HepG2 (cell line): Measurements from ENCODE around the gene AKAP6. TPM values are rescaled to one million over a fixed set of nuclear protein-coding genes. Genes with fewer than 3 reads are reported as not detected.

Experiments
- ATAC-seq: fragments of 200-7000 bp; cut with Tn5 transposase; 3 replicates; pipeline ENCODE4 v1.9.1; 2020; ENCODE audit warnings: mild to moderate bottlenecking, moderate library complexity
- BruUV-seq: library from RNA; stranded (reverse); fragments of 400-500 nt; replicated peaks from 2 replicates; lab custom pipeline; 2021; lab: Mats Ljungman, UMichigan
- CTCF ChIA-PET: fragments of 300-600 bp; formaldehyde crosslinking; extraction: SDS; loops from one replicate; lab custom pipeline; 2021; ENCODE audit warnings: low total read pairs, inconsistent platforms, low intra/inter-chr PET ratio; lab: Yijun Ruan, JAX
- POLR2A ChIA-PET: fragments of 350-600 bp; sonication (Branson Sonifier 250); formaldehyde crosslinking; loops from one replicate; lab custom pipeline; 2020; ENCODE audit warnings: antibody characterized with exemption, inconsistent platforms; lab: Yijun Ruan, JAX
- DNase-seq: peaks from one replicate; pipeline ENCODE4 v3.0.0-alpha.2; 2015; ENCODE audit warnings: low spot score
- FAIRE-seq: peaks from 3 replicates; lab custom pipeline; 2011; peaks lifted over from hg19 to GRCh38; lab: Jason Lieb, UNC
- H2AFZ ChIP-seq: one replicate; pipeline ENCODE4 v1.6.1; 2011; ENCODE audit warnings: low read length, inconsistent platforms
- H3K27ac ChIP-seq: fragments of 300-600 bp; 3 replicates; pipeline ENCODE4 v1.8.0; 2011; ENCODE audit warnings: mixed run types, mild to moderate bottlenecking, mixed read lengths, low read length, inconsistent platforms; ENCODE audit not compliant: insufficient read depth; ENCODE audit errors: extremely low read length
- H3K27me3 ChIP-seq, 2 experiments: fragments of 200-600 bp in 1 of 2; 2 replicates in 1 of 2; 3 replicates in 1 of 2; pipeline versions ENCODE4 v1.6.0 to v1.8.0; 2011; ENCODE audit warnings: low read length in 2 of 2, mild to moderate bottlenecking in 2 of 2, moderate library complexity in 2 of 2, inconsistent platforms in 1 of 2; ENCODE audit not compliant: insufficient read depth in 2 of 2, control insufficient read depth in 1 of 2
- H3K36me3 ChIP-seq, 2 experiments: fragments of 200-600 bp in 1 of 2; replicated peaks in 1 of 2; 2 replicates in 1 of 2; 3 replicates in 1 of 2; pipeline versions ENCODE4 v1.5.1 to v1.8.0; 2011; ENCODE audit warnings: low read length in 2 of 2, inconsistent platforms in 1 of 2; ENCODE audit not compliant: insufficient read depth in 2 of 2, control insufficient read depth in 1 of 2
- H3K4me1 ChIP-seq: 2 replicates; pipeline ENCODE4 v1.5.1; 2012; ENCODE audit warnings: low read length, inconsistent platforms; ENCODE audit not compliant: insufficient read depth
- H3K4me2 ChIP-seq: 2 replicates; pipeline ENCODE4 v1.6.0; 2011; ENCODE audit warnings: low read depth, low read length, inconsistent platforms
- H3K4me3 ChIP-seq, 3 experiments: fragments of 200-600 bp in 1 of 3; sonication (generic), shearing (Covaris generic) in 1 of 3; replicated peaks in 1 of 3; 2 replicates each; pipeline ENCODE4 v1.5.1; 2011 to 2016; ENCODE audit warnings: low read length in 3 of 3, inconsistent platforms in 2 of 3, low read depth in 2 of 3, mild to moderate bottlenecking in 2 of 3, control low read depth in 1 of 3, mixed read lengths in 1 of 3; ENCODE audit not compliant: insufficient read depth in 1 of 3
- H3K79me2 ChIP-seq: one replicate; pipeline ENCODE4 v1.6.1; 2011; ENCODE audit warnings: low read length, inconsistent platforms; ENCODE audit not compliant: insufficient read depth
- H3K9ac ChIP-seq: 2 replicates; pipeline ENCODE4 v1.6.0; 2011; ENCODE audit warnings: mild to moderate bottlenecking, low read depth, low read length, inconsistent platforms; ENCODE audit not compliant: insufficient read depth
- H3K9me3 ChIP-seq: 2 replicates; pipeline ENCODE4 v1.5.1; 2012; ENCODE audit warnings: mild to moderate bottlenecking, low read length
- H4K20me1 ChIP-seq: 2 replicates; pipeline ENCODE4 v1.6.0; 2011; ENCODE audit warnings: inconsistent platforms, mild to moderate bottlenecking, low read length, moderate library complexity; ENCODE audit not compliant: insufficient read depth
- CENPX ChIP-seq: sonication (generic); formaldehyde crosslinking; IDR thresholded peaks from 2 replicates; pipeline ENCODE4 v1.9.0; 2021; ENCODE audit warnings: mild to moderate bottlenecking, missing genetic modification reagents, moderate library complexity
- CREM ChIP-seq, 2 experiments: sonication (generic) in 1 of 2; formaldehyde crosslinking in 1 of 2; IDR thresholded peaks; 2 replicates each; pipeline versions ENCODE4 v1.4.0 to v1.6.1; 2016 to 2020; ENCODE audit warnings: antibody characterized with exemption in 1 of 2, mild to moderate bottlenecking in 1 of 2, missing genetic modification reagents in 1 of 2
- GLMP ChIP-seq: sonication (generic); formaldehyde crosslinking; IDR thresholded peaks from 2 replicates; pipeline ENCODE4 v1.9.0; 2021; ENCODE audit warnings: missing genetic modification reagents, mild to moderate bottlenecking, borderline replicate concordance
- HBP1 ChIP-seq: IDR thresholded peaks from 2 replicates; pipeline ENCODE4 v1.6.1; 2016; ENCODE audit warnings: low read depth, control low read depth
- HIVEP1 ChIP-seq: sonication (generic); formaldehyde crosslinking; IDR thresholded peaks from 2 replicates; pipeline ENCODE4 v1.4.0; 2020; ENCODE audit warnings: mild to moderate bottlenecking, missing genetic modification reagents
- MBD4 ChIP-seq: IDR thresholded peaks from 2 replicates; pipeline ENCODE4 v1.6.1; 2012; ENCODE audit warnings: low read length, inconsistent platforms, borderline replicate concordance
- NFIB ChIP-seq: sonication (generic); formaldehyde crosslinking; IDR thresholded peaks from 2 replicates; pipeline ENCODE4 v1.9.0; 2021; ENCODE audit warnings: missing genetic modification reagents, mild to moderate bottlenecking, borderline replicate concordance
- SOX6 ChIP-seq, 2 experiments: fragments of 450-650 bp in 1 of 2; sonication (generic) in 1 of 2; formaldehyde crosslinking in 1 of 2; IDR thresholded peaks; 2 replicates each; pipeline versions ENCODE4 v1.4.0 to v1.6.1; 2017 to 2020; ENCODE audit warnings: antibody characterized with exemption in 1 of 2, mild to moderate bottlenecking in 1 of 2, missing genetic modification reagents in 1 of 2
- TRAFD1 ChIP-seq: sonication (generic); formaldehyde crosslinking; IDR thresholded peaks from 2 replicates; pipeline ENCODE4 v1.5.1; 2020; ENCODE audit warnings: missing genetic modification reagents, mild to moderate bottlenecking, borderline replicate concordance
- ZNF101 ChIP-seq: sonication (generic); formaldehyde crosslinking; IDR thresholded peaks from 2 replicates; pipeline ENCODE4 v1.4.0; 2020; ENCODE audit warnings: mild to moderate bottlenecking, low read depth, missing genetic modification reagents, borderline replicate concordance
- ZNF362 ChIP-seq: sonication (generic); formaldehyde crosslinking; IDR thresholded peaks from 2 replicates; pipeline ENCODE4 v1.4.0; 2020; ENCODE audit warnings: missing genetic modification reagents, mild to moderate bottlenecking, borderline replicate concordance
- WGBS: methylation state at CpG from one replicate; pipeline ENCODE4 v1.1.6; 2017; ENCODE audit warnings: low lambda C conversion rate; 5-methylcytosine and 5-hydroxymethylcytosine counted together
- in situ Hi-C: cut with HindIII; loops from 2 replicates; pipeline ENCODE4 v1.10.0; 2017; ENCODE audit warnings: low pct_unique_long_range_greater_than_20kb; ENCODE audit not compliant: extremely low pct_ligation_motif_present
- intact Hi-C: fragments of 100-400 bp; cut with micrococcal nuclease; formaldehyde crosslinking; loops from one replicate; pipeline ENCODE4 v1.10.0; 2022; ENCODE audit not compliant: unreplicated experiment
- polyA plus RNA-seq, 8 experiments: library from polyadenylated mRNA; depleted of rRNA in 3 of 8; stranded (reverse) in 7 of 8; unstranded in 1 of 8; fragments of >200 nt; fragmentation: Illumina TruSeq in 4 of 8; extraction: Trizol in 4 of 8; gene quantifications; 2 replicates each; pipeline versions ENCODE4 v1.2.1 to v1.2.3, GENCODE V29; 2011 to 2016; ENCODE audit warnings: low read depth in 4 of 8, missing spikeins in 1 of 8, mixed read lengths in 1 of 8; ENCODE audit not compliant: insufficient read depth in 1 of 8
- total RNA-seq, 5 experiments: library from RNA; depleted of rRNA; stranded (reverse); fragments of >200 nt; fragmentation: Illumina TruSeq; extraction: Trizol; gene quantifications; 2 replicates each; pipeline ENCODE4 v1.2.3, GENCODE V29; 2016; ENCODE audit warnings: low read depth in 1 of 5

AKAP6 gene
- total and polyA plus RNA-seq, 2 of the 13 experiments (the other 11 are each of a cell fraction or from before 2014, with no cell fraction given) = 1.4 TPM

GRCh38 chr14:32761381-32761968, 432.4 kb downstream of the AKAP6 start (continued):
- no peak for TF ChIP-seq ZNF362 (CRISPR knock-in tag)
- no peak for TF ChIP-seq MBD4
- TF ChIP-seq CENPX (CRISPR knock-in tag) = no peak
- no peak for TF ChIP-seq ZNF101 (CRISPR knock-in tag)

- no peak for DNase-seq
- ATAC-seq = no peak
- ChIA-PET POLR2A (no interaction called here), CTCF (no interaction called here)
- Histone ChIP-seq H3K27ac (no peak overlapping the region), H3K79me2 (no peaks in the 10 kb centered on the region), H3K9ac (no peak overlapping the region), H3K4me2 (no peak overlapping the region), H2AFZ (no peak overlapping the region), H3K36me3 (no peaks in the 10 kb centered on the region), H3K4me1 (no peaks in the 10 kb centered on the region), H3K4me3 (no peak overlapping the region), H3K9me3 (peaks cover 83% of the 10 kb centered on the region), H3K27me3 (no peaks in the 10 kb centered on the region), H4K20me1 (no peaks in the 10 kb centered on the region)
- no peak for FAIRE-seq
- intact Hi-C loops = no loop called here
- in situ Hi-C loops = no loop called here
- BruUV-seq = no TSS peak
- 26% methylated on average over 2 of the region's 2 CpGs for WGBS
- TF ChIP-seq SOX6 (IDR thresholded peaks at IDR 0.05) (no peak), SOX6 (CRISPR knock-in tag; IDR thresholded peaks at IDR 0.05) (no peak), CREM (IDR thresholded peaks at IDR 0.05) (no peak), CREM (CRISPR knock-in tag; IDR thresholded peaks at IDR 0.05) (no peak), HIVEP1 (CRISPR knock-in tag) (no peak), NFIB (CRISPR knock-in tag) (no peak), HBP1 (CRISPR knock-in tag) (no peak), GLMP (CRISPR knock-in tag) (no peak), TRAFD1 (no peak)
Measured at GRCh38 chr14:32762886-32763285, 433.8 kb downstream of the AKAP6 start.
